ENCODE data around the gene NFXL1.

- TF ChIP-seq CTCF (IDR thresholded peaks at IDR 0.05) (no peak), POLR2AphosphoS5 (IDR thresholded peaks at IDR 0.05; ENCODE audit: low read depth, low read length) (no peak)
Observed at GRCh38 chr4:47816748-47817147, 97.6 kb downstream of the NFXL1 start.
